ENCODE results near the gene LIN52.

Gene LIN52, protein sequence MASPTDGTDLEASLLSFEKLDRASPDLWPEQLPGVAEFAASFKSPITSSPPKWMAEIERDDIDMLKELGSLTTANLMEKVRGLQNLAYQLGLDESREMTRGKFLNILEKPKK

DNA sequence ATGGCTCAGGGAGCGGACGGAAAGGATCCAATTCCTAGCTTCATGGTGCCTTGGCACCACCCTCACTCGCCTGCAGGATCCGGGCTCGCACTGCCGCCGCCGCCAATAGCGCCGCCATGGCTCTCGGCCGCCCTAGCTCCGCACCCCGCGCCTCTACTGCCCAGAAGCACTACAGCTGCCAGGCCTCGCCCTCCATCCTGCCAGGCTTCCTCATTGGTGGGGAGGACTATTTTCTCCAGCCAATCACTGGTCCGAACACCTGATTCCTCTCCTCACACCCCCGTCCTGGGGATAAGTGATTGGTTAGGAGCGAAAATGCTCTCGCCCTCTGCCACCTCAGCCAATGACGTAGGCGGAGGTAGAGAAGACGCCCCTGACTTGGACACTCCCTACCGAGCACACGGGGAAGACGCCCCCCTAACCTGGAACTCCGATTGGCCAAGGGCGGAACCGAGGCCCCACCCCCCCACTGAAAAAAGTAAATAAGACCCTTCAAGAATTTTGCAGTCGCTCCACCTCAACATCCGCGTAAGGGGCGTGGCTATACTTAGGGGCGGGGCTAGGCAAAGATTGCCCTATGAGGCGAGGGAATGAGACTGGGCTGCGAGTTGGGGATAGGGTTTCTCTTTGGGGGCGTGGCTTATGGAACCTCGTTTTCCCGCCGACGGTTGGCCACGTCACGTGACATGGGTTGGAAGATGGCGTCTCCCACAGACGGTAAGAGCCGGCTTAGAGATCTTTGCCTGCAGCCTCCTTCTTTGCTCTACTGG is at the start of gene LIN52, which contains the start of gene ALDH6A1:
Gene LIN52, plus strand, starts transcription at position 680 of the 770 bp plus-strand sequence. Its CDS starts 19 bp downstream, at position 699.
Gene ALDH6A1, minus strand, starts transcription at position 177 of the 770 bp plus-strand sequence. Its CDS starts 59 bp downstream, at position 118.
- DNase-seq: peak; percentile 100

DNA sequence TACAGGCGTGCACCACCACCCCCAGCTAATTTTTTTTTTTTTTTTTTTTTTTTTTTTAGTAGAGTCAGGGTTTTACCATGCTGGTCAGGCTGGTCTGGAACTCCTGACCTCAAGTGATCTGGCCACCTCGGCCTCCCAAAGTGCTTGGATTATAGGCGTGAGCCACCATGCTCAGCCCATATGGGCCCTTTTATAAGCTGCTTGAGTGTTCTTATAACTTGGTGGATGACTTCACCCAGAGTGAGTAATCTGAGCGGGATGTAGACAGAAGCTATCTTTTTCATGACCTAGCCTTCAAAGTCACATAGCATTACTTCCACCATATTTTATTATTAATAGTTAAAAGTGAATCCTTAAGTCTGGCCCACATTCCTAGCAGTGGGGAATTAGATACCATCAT is 49.2 kb upstream of the LIN52 start:
- peak; percentile 17 for DNase-seq

DNA sequence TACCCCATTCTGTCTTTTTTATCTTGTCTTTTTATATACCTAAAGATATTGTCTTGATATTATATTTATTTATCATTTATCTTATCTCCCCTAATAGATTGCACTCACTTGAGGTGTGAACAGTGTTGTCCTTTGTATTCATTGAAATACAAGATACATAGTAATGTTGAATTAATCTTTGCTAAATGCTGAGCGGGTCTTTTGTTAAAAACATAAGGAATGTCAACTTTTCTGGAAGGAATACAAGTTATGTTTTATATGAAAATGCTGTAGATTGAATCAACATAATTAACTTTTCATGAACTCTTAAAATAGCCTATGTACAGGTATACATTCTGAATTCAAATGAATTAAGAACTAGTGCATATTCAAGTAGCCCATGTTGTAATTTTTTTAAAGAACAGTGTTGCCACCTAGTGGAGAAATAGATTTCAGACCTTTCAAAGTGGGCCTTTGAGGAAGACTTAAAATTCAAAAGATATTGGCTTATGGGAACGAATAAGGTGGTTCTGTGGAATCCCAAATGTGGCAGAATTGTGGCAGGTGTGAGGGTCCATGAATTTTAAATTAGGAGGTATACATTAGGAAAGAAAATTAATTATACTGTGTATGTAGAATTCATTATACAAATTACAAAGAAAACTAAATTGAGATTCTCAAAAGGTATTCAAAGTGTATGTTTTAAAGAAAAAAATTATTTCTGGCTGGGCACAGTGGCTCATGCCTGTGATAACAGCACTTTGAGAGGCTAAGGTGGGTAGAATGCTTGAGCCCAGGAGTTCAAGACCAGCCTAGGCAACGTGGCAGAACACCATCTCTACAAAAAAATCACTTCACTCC is 46.5 kb upstream of the LIN52 start:
- peak; percentile 43 for DNase-seq

DNA sequence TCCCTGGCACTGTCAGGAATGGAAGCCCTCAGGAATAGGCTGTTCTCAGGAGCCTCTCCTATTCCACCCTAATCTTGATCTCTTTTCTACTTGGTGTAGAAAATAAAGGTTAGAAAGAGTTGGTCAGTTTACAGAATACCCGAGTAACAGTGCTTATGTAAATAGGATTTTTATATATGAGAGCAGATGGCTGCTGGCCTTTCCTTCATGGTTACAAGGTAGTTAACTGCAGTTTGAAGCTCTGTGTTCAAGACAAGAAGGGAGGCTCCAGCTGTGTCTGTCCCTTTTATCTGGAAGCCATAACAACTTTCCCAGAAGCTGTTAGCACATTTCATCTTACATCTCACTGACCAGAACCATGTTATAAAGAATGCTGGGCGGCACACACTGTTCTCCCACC is 42.5 kb upstream of the LIN52 start:
- no peak for DNase-seq

DNA sequence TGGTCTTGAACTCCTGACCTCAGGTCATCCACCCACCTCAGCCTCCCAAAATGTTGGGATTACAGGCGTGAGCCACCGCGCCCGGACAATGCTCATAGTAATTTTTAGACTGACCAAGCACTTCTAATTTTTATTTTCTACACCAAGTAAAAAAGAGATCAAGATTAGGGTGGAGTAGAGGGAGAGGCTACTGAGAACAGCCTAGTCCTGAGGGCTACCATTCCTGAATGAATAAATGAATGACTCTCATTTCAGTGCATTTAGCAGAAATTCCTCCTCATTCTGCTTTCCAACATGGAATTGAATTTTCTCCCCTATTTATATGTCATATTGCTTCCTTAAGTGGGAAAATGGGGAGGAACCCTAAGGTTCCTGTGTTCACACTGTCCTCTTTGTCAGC is 39.2 kb upstream of the LIN52 start:
- DNase-seq: no peak

DNA sequence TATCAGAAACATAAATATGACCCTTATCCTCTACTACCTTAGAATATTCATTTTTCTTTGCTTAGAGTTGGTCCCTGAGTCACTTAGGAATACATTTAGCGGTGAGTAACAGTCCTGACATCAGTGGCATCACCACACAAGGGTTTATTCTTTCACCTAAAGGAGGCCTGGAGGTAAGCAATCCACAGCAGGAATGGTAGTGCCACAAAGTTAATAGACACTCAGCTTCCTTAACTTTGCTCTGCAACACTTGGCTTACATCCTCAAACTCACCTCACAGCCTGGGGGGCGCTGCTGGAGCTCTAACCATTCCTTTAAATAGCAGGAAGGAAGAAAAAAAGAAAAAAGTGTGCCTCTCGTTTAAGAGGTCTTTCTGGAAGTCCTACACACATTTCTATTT is 36.5 kb upstream of the LIN52 start:
- DNase-seq: no peak

DNA sequence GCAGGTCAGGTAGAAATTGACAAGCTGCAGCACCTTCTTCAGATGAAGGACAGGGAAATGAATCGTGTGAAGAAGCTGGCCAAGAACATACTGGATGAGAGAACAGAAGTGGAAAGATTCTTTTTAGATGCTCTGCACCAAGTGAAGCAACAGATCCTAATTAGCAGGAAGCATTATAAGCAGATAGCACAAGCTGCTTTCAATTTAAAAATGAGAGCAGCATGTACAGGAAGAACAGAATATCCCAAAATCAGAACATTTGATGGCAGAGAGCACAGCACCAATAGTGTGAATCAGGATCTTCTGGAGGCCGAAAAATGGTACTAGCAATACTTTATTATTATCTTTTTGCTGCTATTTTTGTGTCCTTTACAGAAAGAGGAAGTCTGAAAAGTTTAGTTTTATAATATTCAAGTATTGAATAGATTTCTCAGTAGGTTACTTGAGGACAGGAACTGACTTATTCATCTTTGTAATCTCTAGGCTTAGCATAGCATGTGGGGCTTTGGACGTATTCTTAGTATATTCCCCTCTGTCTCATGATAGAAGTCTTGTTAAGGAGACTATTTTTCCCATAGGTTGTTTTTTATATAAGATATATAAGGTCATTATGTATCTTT is 34.8 kb upstream of the LIN52 start:
- no peak for DNase-seq

DNA sequence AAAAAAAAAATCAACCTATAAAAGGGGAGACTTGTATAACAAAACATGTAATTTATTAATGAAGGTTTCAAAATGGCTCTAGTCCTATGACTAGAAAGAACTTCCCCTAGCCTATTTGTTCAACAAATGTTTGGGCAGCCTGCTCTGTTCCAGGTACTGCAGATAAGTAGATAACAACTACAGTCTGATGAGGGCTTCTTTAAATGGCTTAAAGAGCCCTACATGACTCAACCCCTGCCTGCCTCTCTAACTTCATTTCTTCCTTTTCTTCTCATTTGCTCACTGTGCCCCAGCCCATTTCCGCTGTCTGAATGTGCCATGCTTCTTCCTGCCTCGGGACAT is 22.0 kb upstream of the LIN52 start:
- DNase-seq: no peak

DNA sequence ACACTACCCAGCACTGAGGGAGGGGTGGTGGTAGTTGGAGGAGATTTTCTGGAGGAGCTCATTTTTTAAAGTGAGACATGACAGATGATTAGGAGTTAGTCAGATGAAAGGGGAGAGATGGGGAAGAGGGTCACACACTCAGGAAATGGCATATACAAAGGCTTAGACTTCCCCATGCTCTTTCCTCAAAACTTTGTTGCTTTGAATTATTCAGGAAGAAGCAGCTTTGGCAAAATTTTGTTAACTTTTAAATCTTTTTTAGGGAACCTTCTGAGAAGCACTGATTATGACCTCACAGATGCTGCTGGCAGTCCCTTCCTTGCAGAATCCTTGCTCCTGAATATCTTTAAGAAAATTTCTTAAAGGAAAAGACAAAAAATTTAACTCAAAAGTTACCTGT is 20.3 kb upstream of the LIN52 start:
- DNase-seq: no peak

DNA sequence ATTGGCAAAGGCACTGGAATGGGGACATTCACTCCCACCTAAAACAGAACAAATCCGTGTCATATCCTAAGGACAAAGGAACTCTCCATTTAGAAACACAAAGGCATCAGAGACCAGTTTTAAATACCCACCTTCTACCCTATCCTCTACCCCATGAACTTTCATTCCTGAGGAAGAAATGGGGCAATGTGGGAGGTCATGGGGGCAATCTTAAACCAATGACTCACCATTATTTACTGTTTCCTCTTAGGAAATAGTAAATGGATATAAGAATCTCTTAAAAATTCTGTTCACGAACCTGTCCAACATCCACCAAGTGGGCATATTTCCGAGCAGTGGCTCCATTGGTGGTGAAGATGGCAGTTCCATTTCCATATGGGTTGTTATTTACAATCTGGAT is 19.9 kb upstream of the LIN52 start:
- DNase-seq: no peak

DNA sequence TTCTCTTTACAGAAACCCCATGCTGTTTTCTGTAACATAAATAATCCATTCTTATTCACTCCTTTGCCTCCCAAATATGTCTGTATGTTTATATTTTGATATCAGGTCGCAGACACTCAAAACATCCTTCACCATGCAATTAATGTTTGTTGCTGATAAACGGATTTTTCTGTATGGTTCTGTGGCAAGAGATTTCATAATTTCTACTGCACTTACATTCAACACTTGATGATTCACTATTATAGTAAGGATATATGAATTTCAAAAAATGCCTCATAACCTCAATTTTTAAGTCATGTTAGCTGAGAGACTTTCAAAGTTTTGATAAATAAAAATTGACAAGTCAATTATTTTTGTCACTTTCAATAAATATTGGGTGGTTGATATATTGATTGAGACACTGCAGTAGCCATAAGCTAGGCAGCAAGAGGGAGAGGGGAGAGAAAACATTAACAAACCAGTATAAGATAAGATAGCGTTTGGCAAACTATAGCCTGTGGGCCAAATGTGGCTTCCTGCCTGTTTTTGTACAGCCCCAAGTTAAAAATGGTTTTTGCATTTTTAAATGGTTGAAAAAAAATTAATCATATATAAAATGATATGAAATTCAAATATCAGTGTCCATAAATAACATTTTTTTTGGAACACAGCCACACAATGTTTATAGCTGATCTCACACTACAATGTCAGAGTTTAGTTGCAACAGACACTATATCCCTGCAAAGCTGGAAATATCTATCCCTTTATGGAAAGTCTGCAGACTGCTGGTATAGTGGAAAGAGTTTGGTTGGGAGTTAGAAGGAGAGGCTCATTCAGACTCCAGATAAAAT is 18.8 kb upstream of the LIN52 start:
- no peak for DNase-seq

DNA sequence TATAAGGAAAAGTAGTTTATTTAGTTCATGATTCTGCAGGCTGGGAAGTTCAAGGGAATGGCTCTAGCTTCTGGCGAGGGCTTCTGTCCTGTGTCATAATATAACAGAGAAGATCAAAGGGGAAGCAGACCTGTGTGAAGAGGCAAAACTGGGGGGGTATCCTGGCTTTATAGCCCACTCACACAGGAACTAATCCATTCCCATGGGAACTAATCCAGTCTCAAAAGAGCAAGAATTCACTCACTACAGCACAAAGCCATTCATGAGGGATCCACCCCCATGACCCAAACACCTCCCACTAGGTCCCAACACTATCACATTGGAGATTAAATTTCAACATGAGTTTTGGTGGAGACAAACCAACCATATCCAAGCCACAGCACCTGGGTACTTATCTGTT is 7.4 kb upstream of the LIN52 start:
- no peak for DNase-seq

DNA sequence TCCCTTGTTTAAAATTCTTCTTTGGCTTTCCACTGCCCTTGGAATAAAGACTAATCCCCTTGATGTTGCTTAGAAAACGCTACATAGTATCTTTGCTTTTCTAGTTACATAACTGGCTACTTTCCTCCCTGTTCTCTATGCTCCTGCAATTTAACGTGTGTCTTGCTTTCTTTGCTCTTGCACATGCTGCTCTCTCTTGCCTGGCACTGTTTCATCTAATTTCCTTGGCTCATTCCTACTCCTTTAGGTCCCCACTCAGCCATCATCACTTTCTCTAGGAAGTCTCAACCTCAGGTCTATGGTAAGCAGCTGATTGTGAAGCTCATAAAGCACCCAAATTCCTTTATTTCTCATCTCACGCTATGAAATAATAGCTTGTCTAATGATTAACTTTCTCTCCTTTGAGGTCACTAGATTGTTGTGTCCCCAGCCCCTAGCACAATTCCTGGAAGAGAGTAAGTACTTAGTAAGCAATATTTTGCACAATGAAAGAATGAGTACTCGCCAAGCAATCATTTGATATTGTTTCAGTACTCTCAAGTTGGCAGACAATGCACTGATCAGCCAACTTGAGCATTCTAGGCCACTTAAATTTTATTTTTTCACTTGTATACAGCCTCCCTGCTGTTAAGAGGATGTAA is 3.8 kb upstream of the LIN52 start:
- DNase-seq: no peak

DNA sequence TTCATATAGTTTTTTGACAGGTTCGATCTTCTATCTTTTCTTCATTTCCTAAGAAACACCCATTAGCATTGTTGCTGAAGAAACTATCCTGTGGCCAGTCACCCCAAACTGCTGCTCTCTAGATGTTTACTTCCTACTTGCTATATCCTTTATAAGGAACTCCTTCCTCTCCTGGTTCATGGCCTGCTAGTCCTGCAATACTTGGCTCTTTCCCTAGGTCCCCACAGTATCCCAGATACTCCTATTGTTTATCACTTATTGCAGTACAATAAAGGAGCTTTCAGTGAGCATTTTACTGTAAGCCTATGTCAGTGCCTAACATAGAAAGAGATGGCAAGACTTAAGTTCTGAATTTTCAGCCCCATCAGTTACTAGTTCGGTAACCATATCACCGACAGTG is 3.3 kb upstream of the LIN52 start:
- DNase-seq: no peak

DNA sequence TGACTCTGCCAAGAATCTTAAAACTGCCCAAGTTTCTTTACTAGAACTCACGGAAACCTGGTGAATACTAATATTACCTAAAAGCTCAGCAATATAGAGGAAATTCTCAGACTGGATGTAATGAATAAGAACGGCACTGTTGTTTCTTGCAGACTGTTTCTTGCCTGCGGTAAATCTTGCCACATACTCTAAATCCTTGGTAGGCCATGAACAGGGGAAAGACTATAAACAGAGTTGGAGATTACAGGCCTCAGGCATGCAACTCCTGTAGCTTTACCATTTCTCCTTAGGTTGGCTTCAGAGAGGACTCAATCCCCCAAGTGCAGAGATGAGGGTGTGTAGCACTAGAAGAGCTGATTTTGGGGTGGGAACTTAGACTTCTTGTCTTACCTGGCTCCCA is 1.6 kb upstream of the LIN52 start:
- DNase-seq: no peak

DNA sequence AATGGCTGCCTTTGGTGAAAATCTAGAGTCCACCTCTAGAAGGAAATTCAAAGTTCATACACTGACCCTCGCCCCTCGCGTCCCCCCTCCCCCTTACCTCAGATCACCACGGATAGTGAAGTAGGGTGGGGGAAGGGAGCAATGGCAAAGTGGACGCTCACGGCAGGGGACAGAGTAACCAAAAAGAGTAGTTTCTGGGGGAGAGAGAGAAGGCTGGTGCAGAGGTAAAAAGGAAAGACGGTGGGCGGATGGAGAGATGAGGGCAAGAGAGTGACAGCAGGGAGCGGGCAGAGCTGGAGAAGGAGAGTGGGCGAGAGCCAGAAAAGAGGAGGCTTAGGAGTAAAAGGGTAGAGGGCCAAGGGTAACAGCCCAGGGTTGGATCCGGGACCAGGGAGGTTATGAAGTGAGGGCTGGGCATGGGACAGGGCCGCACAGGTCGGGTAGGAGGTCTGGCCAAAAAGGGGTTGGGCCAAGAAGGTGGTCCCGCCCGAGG is 926 bp upstream of the LIN52 start:
- DNase-seq: no peak

DNA sequence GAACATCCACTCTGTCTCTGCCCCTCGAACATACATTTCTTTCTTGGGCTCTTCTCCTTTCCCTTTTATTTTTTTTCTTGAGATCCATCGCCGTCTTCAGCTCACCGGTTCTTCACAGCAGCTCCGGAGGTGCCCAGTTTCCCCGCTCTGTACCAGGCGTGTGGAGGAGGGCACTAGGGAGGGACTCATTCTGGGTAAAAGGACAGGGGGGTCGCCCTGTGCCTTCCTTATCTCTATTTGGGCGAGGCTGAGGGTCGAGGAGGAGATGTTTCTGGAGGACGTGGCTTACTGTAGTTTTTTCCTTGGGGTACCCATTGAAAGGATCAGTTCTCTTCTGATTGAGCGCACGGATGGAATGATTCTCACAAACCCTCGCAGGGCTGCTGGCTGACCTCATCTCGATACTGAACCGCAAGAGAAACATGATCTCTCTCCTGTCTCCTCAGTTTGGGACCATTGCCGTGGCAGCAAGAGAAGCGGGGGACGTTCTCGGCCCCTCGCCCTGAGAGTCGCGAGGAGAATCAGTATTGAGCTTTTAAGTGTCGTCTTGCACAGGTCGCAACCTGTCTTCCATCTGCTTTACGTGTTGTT is 386 bp downstream of the LIN52 start:
- DNase-seq: peak; percentile 57

DNA sequence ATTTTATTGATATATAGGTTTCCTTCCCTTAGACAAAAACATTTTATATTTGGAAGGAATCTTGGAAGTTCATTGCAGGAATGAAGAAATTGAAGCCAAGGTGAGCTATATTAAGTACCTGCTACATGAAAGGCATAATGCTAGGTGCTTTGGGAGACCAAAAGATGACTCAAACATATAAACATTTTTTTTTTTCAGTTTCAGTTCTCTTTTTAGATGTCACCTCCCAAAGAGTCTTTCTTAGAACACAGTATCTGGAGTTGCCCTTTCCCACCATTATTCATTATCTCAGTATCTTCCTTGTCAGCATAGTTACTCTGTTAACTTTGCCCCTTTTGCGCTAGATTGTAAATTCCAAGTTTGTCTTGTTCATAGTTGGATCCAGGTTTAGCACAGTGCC is 1.1 kb downstream of the LIN52 start:
- no peak for DNase-seq

DNA sequence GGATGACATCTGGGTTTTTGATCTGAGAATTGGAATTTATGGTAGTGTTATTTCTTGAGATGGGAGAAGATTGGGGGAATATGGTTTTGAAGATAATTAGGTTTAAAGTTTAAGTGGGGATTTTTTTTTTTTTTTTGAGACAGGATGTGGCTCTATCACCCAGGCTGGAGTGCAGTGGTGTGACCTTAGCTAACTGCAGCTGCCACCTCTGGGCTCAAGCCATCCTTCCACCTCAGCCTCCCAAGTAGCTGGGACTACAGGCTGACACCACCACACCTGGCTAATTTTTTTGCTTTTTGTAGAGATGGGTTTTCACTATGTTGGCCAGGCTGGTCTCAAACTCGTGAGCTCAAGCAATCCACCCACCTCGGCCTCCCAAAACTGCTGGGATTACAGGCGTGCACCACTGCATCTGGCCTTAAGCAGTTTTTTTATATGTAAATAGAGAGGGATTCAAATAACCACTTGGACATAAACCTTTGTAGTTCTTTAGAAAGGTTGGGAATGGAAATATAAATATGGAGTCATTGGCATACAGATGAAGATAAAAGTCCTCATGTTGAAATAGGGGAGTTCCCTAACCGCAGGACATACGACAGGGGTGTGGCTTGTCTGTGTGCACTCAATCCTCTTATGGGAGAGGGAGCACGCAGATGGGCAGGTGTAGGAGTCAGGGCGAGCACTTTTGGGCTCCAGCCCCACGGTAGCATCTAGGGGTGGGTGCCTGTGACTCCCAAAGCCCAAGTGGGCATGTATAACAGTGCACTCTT is 4.7 kb downstream of the LIN52 start:
- DNase-seq: no peak

DNA sequence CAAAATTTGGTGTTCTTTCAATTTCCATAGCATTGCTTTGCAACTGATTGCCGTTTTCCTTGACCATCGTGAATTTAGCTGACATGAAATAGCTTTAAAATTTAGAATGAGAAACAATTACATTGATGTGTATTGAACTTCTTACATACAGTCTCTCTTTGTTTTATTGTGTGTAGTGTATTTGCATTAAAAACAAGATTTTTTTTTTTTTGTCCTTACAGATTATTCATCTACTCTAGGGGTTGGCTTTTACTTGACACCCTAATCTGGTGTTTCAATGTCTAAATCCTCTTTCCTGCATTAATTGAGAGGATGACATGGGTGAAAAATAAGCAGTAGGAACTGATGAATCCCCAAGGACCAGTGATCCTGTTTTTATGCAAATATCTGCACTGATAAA is 20.6 kb downstream of the LIN52 start:
- DNase-seq: no peak

DNA sequence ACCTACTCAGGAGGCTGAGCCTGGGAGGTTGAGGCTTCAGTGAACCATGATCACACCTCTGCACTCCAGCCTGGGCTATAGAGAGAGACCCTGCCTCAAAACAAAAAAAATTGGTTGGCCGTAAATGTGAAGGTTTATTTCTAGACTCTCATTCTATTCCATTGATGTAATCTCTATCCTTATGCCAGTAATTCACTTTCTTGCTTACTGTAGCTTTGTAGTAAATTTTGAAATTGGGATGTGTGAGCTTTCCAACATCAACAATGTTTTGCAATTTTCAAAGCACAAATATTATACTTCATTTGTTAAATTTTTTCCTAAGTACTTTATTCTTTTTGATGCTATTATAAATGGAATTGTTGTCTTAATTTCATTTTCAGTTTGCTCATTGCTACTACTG is 24.6 kb downstream of the LIN52 start:
- no peak for DNase-seq

All from DMS79 (cell line).